C4-2B (cell line): ENCODE results near the gene KIF4A.

Experiments
- H3K27ac ChIP-seq: fragments of 450-650 bp; 2 replicates; pipeline ENCODE4 v1.5.1; 2017
- CTCF ChIP-seq: fragments of 450-650 bp; conservative IDR thresholded peaks from 2 replicates; pipeline ENCODE4 v1.5.1; 2017; ENCODE audit warnings: mild to moderate bottlenecking
- ZFX ChIP-seq: fragments of 450-650 bp; IDR thresholded peaks from 2 replicates; pipeline ENCODE4 v1.6.1; 2017

Gene KIF4A

DNA sequence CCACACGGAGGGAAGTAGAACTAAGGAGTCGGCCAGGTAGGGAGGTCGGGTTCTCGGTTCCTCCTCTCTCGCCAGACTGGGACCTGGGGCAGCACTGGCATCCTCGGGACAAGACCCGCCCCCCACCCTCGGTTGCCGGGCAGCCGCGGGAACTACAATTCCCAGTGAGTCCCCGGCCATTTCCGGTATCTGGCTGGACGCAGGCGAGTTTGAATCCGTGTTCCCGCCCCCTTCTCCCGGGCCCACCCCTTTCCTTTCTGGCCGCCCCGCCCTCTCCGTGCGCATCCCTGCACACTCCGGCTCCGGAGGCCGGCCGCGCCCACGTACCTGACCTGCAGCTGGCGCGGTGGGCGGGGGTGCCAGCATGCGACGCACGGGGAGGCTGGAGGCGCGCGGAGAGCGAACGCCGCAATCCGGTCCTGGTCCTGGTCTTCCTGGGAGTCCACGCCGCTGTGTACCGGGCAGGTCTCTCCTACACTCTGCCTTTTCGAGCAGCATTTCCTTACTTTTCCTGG is 144.5 kb downstream of the KIF4A start:
- peak overlapping the region; percentile 69 for H3K27ac ChIP-seq
- TF ChIP-seq ZFX (no peak), CTCF (no peak)

DNA sequence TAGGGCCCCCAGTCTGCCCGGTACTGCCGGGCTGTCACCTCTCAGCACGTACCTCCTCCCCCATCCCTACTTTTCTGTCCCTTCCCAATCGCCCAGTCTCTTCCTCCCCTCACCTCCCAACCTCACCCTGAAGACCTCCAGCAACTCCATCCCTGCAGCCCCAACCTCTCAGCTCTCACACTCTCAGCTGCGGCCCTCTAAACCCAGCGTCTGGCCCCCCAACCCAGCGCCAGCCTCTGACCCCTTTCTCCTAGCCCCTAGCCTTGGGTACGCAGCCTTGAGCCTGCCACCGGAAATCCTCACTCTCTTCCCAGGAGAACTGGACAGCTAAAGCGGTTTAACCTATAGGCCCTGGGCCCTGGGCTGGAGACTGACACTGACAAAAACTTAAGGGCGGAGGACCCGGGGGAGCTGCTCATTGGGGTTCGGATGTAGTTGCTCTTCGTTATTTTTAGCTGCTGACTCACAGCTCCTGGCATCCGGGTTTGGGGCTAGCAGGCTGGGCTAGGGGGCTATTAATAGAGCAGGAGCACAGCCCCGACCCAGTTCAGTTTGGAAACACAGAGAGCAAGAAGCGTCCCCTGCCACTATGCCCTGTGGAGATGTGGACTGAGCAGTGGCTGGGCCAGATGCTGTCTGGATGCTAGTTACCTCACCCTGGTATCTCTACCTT is 145.1 kb downstream of the KIF4A start:
- H3K27ac ChIP-seq: peak overlapping the region; percentile 69; the same call in 1 of the 2 replicates

GRCh38 chrX:70436343-70436742 is 146.4 kb downstream of the KIF4A start:
- H3K27ac ChIP-seq: no peak overlapping the region
- TF ChIP-seq ZFX: no peak
- no peak for TF ChIP-seq CTCF

More for the DNA sequence above, 145.1 kb downstream of the KIF4A start:
- TF ChIP-seq CTCF (no peak), ZFX (no peak)

- TF ChIP-seq CTCF (no peak), ZFX (no peak)
- H3K27ac ChIP-seq: no peak overlapping the region
These were observed 147.1 kb downstream of the KIF4A start for GRCh38 chrX:70437011-70437410.

- no peak overlapping the region for H3K27ac ChIP-seq
- TF ChIP-seq CTCF (no peak), ZFX (no peak)
These were observed 148.2 kb downstream of the KIF4A start for GRCh38 chrX:70437921-70438665.

DNA sequence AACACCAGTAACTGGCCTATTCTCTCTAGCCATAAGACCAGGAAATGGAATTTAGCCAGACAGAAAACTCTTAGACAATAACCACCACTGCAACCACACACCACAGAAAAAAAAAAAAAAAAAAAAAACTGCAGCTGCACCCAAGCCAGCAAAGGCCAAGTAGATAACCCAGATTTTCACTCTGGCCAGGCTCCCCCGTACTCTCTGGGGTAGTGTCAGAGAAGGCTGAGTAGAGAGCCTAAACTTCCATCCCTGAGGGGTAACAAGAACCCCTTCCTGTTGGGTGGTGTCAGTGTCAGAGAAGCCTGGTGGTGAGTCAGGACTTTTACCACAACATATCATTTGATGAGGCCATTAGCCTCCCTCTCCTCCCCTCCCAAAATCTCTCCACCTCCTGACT is 149.1 kb downstream of the KIF4A start:
- TF ChIP-seq CTCF (no peak), ZFX (no peak)
- no peak overlapping the region for H3K27ac ChIP-seq

- TF ChIP-seq ZFX: no peak
- no peak for TF ChIP-seq CTCF
These were observed 152.3 kb downstream of the KIF4A start for GRCh38 chrX:70442224-70442623.

More at GRCh38 chrX:70442224-70442623, 152.3 kb downstream of the KIF4A start:
- no peak overlapping the region for H3K27ac ChIP-seq
